WTC11 (cell line): Measurements from ENCODE around the gene ALAS1. TPM values are rescaled to one million over a fixed set of nuclear protein-coding genes. Genes with fewer than 3 reads are reported as not detected.

Source experiments
- ATAC-seq: fragments of 200-7000 bp; cut with Tn5 transposase; 2 replicates; pipeline ENCODE4 v1.10.0; 2021; ENCODE audit warnings: mild to moderate bottlenecking, moderate library complexity
- CTCF ChIA-PET: fragments of 300-600 bp; sonication (Branson Sonifier 250); formaldehyde crosslinking; loops from one replicate; lab custom pipeline; 2021; ENCODE audit warnings: antibody characterized with exemption; lab: Charles Lee
- POLR2A ChIA-PET: fragments of 350-600 bp; sonication (Branson Sonifier 250); formaldehyde crosslinking; loops from one replicate; lab custom pipeline; 2021; ENCODE audit warnings: antibody characterized with exemption; lab: Charles Lee
- DNase-seq: peaks from one replicate; pipeline ENCODE4 v3.0.0; 2021; ENCODE audit warnings: low spot score
- H3K27ac Mint-ChIP-seq: 2 replicates; pipeline ENCODE4 v1.8.0; 2021; ENCODE audit warnings: mixed read lengths
- H3K27me3 Mint-ChIP-seq: 2 replicates; pipeline ENCODE4 v1.8.0; 2021; ENCODE audit warnings: low read depth, mild to moderate bottlenecking, moderate library complexity, mixed read lengths
- H3K36me3 Mint-ChIP-seq: 2 replicates; pipeline ENCODE4 v1.8.0; 2021; ENCODE audit warnings: mixed read lengths
- H3K4me1 Mint-ChIP-seq: 2 replicates; pipeline ENCODE4 v1.8.0; 2022; ENCODE audit warnings: mixed read lengths
- H3K4me3 Mint-ChIP-seq: 2 replicates; pipeline ENCODE4 v1.8.0; 2021; ENCODE audit warnings: mild to moderate bottlenecking, moderate library complexity, mixed read lengths
- H3K9me3 Mint-ChIP-seq: 2 replicates; pipeline ENCODE4 v1.8.0; 2021; ENCODE audit warnings: mixed read lengths
- ATF1 ChIP-seq: sonication (generic); formaldehyde crosslinking; IDR thresholded peaks from 2 replicates; pipeline ENCODE4 v1.8.1; 2023; ENCODE audit warnings: mild to moderate bottlenecking, moderate library complexity, missing genetic modification reagents
- CREB1 ChIP-seq: sonication (generic); formaldehyde crosslinking; IDR thresholded peaks from 2 replicates; pipeline ENCODE4 v1.8.0; 2023; ENCODE audit warnings: mild to moderate bottlenecking, missing genetic modification reagents
- ETV6 ChIP-seq: sonication (generic); formaldehyde crosslinking; IDR thresholded peaks from 2 replicates; pipeline ENCODE4 v1.8.1; 2022; ENCODE audit warnings: mild to moderate bottlenecking, missing genetic modification reagents
- FOXP1 ChIP-seq: sonication (generic); formaldehyde crosslinking; IDR thresholded peaks from 2 replicates; pipeline ENCODE4 v1.8.0; 2022; ENCODE audit warnings: missing genetic modification reagents, mild to moderate bottlenecking, moderate library complexity, borderline replicate concordance
- FOXP4 ChIP-seq: sonication (generic); formaldehyde crosslinking; IDR thresholded peaks from 2 replicates; pipeline ENCODE4 v1.8.0; 2022; ENCODE audit warnings: mild to moderate bottlenecking, missing genetic modification reagents
- GABPB1 ChIP-seq: sonication (generic); formaldehyde crosslinking; IDR thresholded peaks from 2 replicates; pipeline ENCODE4 v1.8.1; 2023; ENCODE audit warnings: mild to moderate bottlenecking, missing genetic modification reagents
- NFYB ChIP-seq: sonication (generic); formaldehyde crosslinking; conservative IDR thresholded peaks from 2 replicates; pipeline ENCODE4 v1.8.0; 2022; ENCODE audit warnings: low read depth, missing genetic modification reagents
- OVOL2 ChIP-seq: fragments of 250-450 bp; sonication (Bioruptor Pico); IDR thresholded peaks from 2 replicates; pipeline ENCODE4 v1.9.0; 2021; ENCODE audit warnings: mild to moderate bottlenecking, borderline replicate concordance
- PRDM15 ChIP-seq: sonication (generic); formaldehyde crosslinking; IDR thresholded peaks from 2 replicates; pipeline ENCODE4 v1.8.0; 2022; ENCODE audit warnings: missing genetic modification reagents
- TEAD1 ChIP-seq: sonication (generic); formaldehyde crosslinking; IDR thresholded peaks from 2 replicates; pipeline ENCODE4 v1.8.0; 2022; ENCODE audit warnings: mild to moderate bottlenecking, missing genetic modification reagents
- TEAD4 ChIP-seq: sonication (generic); formaldehyde crosslinking; IDR thresholded peaks from 2 replicates; pipeline ENCODE4 v1.8.0; 2022; ENCODE audit warnings: mild to moderate bottlenecking, missing genetic modification reagents
- TP53 ChIP-seq: sonication (generic); formaldehyde crosslinking; IDR thresholded peaks from 2 replicates; pipeline ENCODE4 v1.8.1; 2023; ENCODE audit warnings: mild to moderate bottlenecking, missing genetic modification reagents
- ZNF396 ChIP-seq: fragments of 250-450 bp; sonication (Bioruptor Pico); IDR thresholded peaks from 2 replicates; pipeline ENCODE4 v1.8.0; 2021; ENCODE audit warnings: mild to moderate bottlenecking, moderate library complexity, borderline replicate concordance
- ZNF425 ChIP-seq: fragments of 250-450 bp; sonication (Bioruptor Pico); conservative IDR thresholded peaks from 2 replicates; pipeline ENCODE4 v1.9.0; 2021; ENCODE audit warnings: mild to moderate bottlenecking
- total RNA-seq: library from RNA; stranded (reverse); gene quantifications from 3 replicates; pipeline ENCODE4 v1.2.3, GENCODE V29; 2021
- TF ChIP-seq, protein P1 (sequence below): sonication (generic); formaldehyde crosslinking; IDR thresholded peaks from 2 replicates; pipeline ENCODE4 v1.8.1; 2022; ENCODE audit warnings: low read depth, missing genetic modification reagents, borderline replicate concordance
- TF ChIP-seq, protein P2 (sequence below): sonication (generic); formaldehyde crosslinking; conservative IDR thresholded peaks from 2 replicates; pipeline ENCODE4 v1.8.1; 2022; ENCODE audit warnings: mild to moderate bottlenecking, missing genetic modification reagents
- TF ChIP-seq, protein P3 (sequence below): sonication (generic); formaldehyde crosslinking; IDR thresholded peaks from 2 replicates; pipeline ENCODE4 v1.8.1; 2023; ENCODE audit warnings: mild to moderate bottlenecking, missing genetic modification reagents, moderate library complexity
- TF ChIP-seq, protein P4 (sequence below): fragments of 250-450 bp; sonication (Bioruptor Pico); IDR thresholded peaks from 2 replicates; pipeline ENCODE4 v1.9.0; 2021; ENCODE audit warnings: mild to moderate bottlenecking

Gene ALAS1
- total RNA-seq, 1 experiment from 2014 or later = 39.1 TPM

DNA sequence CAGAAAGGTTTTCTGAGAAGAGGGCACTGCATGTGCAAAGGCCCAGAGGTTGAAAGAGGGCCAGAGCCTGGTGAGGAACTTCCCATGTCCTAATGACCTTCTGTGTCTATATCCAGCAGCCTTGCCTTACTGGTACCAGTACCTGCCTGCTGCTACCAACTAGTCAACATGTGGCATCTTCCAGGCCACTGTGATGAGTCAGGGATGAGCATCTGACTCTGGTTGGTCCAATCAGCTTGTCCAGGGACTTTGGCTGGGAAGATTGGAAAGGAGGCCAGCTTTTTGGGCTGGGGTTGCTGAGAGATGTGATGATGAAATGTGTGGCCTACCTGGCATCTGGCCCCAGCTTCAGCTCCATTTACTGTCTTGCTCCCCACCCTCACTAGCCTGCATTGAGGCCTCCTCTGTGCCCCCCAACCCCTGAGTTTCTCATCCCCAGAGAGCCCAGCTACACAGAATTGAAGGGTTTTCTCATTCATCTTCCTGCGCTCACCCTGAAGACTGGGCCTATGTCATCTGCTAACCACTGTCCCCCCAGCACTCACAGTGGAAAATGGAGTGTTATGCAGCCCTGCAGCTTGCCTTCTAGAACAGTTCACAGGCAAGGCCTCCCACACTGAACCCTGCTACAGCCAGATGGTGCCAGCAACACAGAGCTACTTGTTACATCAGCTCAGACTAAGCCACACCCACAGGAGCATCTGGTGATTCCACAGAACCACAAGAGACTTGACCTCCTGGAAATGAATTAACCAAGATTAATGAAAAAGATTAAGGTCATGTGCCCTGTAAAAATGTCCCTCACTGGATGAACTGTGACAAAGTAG lies 42.3 kb downstream of the ALAS1 start:
- TF ChIP-seq TEAD4 (CRISPR knock-in tag) (no peak), GABPB1 (CRISPR knock-in tag) (peak; percentile 96), CREB1 (no peak), NFYB (CRISPR knock-in tag) (0 out of 2 replicates have a peak, but pooled peaks have one; percentile 40), PRDM15 (CRISPR knock-in tag) (no peak), OVOL2 (CRISPR knock-in tag) (no peak), ETV6 (CRISPR knock-in tag) (0 out of 2 replicates have a peak, but pooled peaks have one; percentile 29), TEAD1 (CRISPR knock-in tag) (no peak), TP53 (CRISPR knock-in tag) (no peak)
- TF ChIP-seq, protein P1, sequence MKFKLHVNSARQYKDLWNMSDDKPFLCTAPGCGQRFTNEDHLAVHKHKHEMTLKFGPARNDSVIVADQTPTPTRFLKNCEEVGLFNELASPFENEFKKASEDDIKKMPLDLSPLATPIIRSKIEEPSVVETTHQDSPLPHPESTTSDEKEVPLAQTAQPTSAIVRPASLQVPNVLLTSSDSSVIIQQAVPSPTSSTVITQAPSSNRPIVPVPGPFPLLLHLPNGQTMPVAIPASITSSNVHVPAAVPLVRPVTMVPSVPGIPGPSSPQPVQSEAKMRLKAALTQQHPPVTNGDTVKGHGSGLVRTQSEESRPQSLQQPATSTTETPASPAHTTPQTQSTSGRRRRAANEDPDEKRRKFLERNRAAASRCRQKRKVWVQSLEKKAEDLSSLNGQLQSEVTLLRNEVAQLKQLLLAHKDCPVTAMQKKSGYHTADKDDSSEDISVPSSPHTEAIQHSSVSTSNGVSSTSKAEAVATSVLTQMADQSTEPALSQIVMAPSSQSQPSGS = no peak
- TF ChIP-seq, protein P2, sequence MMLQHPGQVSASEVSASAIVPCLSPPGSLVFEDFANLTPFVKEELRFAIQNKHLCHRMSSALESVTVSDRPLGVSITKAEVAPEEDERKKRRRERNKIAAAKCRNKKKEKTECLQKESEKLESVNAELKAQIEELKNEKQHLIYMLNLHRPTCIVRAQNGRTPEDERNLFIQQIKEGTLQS (CRISPR knock-in tag) = no peak
- TF ChIP-seq, protein P3, sequence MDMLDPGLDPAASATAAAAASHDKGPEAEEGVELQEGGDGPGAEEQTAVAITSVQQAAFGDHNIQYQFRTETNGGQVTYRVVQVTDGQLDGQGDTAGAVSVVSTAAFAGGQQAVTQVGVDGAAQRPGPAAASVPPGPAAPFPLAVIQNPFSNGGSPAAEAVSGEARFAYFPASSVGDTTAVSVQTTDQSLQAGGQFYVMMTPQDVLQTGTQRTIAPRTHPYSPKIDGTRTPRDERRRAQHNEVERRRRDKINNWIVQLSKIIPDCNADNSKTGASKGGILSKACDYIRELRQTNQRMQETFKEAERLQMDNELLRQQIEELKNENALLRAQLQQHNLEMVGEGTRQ (CRISPR knock-in tag) = peak; percentile 39; the same call in 1 of the 2 replicates
- TF ChIP-seq, all 79 proteins: peak for 4
- ChIA-PET CTCF (interaction anchor here (1.0 to 2.3 kb wide), 8 partner anchors 9 to 172 kb away, joined by 3 to 19 read pairs (median 4); partner anchors contain the start of gene WDR82), POLR2A (interaction anchor here (1.0 to 1.4 kb wide), 4 partner anchors 8 to 77 kb away, joined by 3 to 9 read pairs (median 4); partner anchors contain the start of gene WDR82)
- no peak for DNase-seq
- Mint-ChIP-seq H3K27ac (peak overlapping the region; percentile 18; the same call in 1 of the 2 replicates), H3K4me1 (peaks cover 46% of the 10 kb centered on the region), H3K4me3 (peak overlapping the region; percentile 95), H3K9me3 (no peaks in the 10 kb centered on the region), H3K27me3 (peaks cover 28% of the 10 kb centered on the region), H3K36me3 (no peaks in the 10 kb centered on the region)
- ATAC-seq = no peak

- CTCF ChIA-PET = interaction anchor here (1.0 to 2.3 kb wide), 8 partner anchors 10 to 171 kb away, joined by 3 to 19 read pairs (median 4); partner anchors contain the start of gene WDR82
- peak overlapping the region; percentile 95; the same call in 1 of the 2 replicates for H3K4me3 Mint-ChIP-seq
- POLR2A ChIA-PET = interaction anchor here (1.0 to 1.4 kb wide), 4 partner anchors 8 to 77 kb away, joined by 3 to 9 read pairs (median 4); partner anchors contain the start of gene WDR82
- ATAC-seq = no peak
- no peaks in the 10 kb centered on the region for H3K36me3 Mint-ChIP-seq
- H3K9me3 Mint-ChIP-seq = no peaks in the 10 kb centered on the region
- peak overlapping the region; percentile 18 for H3K27ac Mint-ChIP-seq
- peaks cover 43% of the 10 kb centered on the region for H3K4me1 Mint-ChIP-seq
- no peak for DNase-seq
- peaks cover 31% of the 10 kb centered on the region for H3K27me3 Mint-ChIP-seq
- TF ChIP-seq FOXP4 (CRISPR knock-in tag) (no peak), ATF1 (CRISPR knock-in tag) (no peak), ZNF396 (CRISPR knock-in tag) (no peak), FOXP1 (CRISPR knock-in tag) (no peak), ZNF425 (no peak)
- TF ChIP-seq, protein P4, sequence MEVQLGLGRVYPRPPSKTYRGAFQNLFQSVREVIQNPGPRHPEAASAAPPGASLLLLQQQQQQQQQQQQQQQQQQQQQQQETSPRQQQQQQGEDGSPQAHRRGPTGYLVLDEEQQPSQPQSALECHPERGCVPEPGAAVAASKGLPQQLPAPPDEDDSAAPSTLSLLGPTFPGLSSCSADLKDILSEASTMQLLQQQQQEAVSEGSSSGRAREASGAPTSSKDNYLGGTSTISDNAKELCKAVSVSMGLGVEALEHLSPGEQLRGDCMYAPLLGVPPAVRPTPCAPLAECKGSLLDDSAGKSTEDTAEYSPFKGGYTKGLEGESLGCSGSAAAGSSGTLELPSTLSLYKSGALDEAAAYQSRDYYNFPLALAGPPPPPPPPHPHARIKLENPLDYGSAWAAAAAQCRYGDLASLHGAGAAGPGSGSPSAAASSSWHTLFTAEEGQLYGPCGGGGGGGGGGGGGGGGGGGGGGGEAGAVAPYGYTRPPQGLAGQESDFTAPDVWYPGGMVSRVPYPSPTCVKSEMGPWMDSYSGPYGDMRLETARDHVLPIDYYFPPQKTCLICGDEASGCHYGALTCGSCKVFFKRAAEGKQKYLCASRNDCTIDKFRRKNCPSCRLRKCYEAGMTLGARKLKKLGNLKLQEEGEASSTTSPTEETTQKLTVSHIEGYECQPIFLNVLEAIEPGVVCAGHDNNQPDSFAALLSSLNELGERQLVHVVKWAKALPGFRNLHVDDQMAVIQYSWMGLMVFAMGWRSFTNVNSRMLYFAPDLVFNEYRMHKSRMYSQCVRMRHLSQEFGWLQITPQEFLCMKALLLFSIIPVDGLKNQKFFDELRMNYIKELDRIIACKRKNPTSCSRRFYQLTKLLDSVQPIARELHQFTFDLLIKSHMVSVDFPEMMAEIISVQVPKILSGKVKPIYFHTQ = no peak
Observed at GRCh38 chr3:52240886-52241370, 43.0 kb downstream of the ALAS1 start.
